Stimulated activated naive CD4-positive, alpha-beta T cell (primary cell): ENCODE results near the gene ABR.
"Not testable (repeated sequence)": the region's sequence is repeated elsewhere in the genome, so short reads cannot be mapped to it uniquely, and the experiment has no call there.

ENCODE experiments used
- DNase-seq, 6 experiments: peaks; one replicate each; lab custom pipeline; 2025; lab: John Stamatoyannopoulos, UW

Gene ABR

GRCh38 chr17:1095090-1095852, 84.5 kb downstream of the ABR start:
- no peak for DNase-seq

- DNase-seq = no peak
These were observed 85.2 kb downstream of the ABR start for GRCh38 chr17:1094591-1094990.

- DNase-seq = no peak
These were observed 87.9 kb downstream of the ABR start for GRCh38 chr17:1091900-1092299.

DNA sequence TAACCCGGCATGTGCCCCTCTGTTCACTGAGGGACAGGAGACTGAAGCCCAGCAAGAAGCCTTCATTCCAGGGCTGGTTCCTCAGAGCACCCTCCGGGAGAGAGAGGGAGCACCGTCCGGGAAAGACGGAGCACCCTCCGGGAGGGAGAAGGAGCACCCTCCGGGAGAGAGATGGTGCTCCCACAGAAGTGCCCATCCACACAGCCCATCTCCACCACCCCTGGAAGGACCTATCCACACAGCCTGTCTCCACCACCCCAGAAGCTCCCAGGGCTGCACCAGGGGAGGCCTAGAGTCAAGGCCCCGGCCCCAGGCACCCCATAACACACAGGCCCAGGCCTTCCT, 88.6 kb downstream of the ABR start:
- DNase-seq = no peak

DNA sequence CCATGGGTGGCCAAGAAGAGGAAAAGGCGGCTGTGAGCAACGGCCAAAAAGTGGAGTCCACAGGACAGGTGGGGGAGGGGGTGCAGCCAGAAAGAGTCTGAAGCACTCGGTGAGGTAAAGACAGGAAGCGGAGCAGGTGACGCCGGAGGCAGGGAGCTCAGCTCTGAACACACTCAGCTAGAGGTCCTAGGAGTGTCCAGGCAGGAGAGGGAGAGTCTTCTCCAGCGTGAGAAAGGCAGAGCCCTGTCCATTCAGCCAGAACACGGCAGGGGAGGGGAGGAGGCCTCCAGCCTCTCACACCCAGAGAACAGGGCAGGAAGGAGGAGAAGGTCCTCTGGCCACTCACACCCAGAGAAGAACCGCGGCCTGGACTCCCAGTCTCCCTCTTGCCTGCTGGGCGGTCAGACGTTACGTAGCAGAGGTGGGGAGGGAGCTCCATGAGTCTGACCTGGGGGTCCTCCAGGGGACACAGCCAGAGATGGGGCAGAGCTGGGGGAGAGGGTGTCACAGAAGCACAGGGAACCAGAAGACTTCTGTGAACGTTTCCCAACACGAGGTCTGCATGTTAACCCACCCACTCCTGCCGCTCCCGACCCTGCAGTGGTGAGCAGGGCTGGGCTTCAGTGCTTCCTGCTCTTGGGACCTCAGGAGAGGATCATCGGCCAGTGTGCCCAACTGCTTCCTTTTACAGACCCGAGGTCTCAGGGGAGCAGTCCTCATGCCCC, 89.2 kb downstream of the ABR start:
- no peak for DNase-seq

- no peak for DNase-seq
These were observed 89.9 kb downstream of the ABR start for GRCh38 chr17:1089915-1090314.

DNA sequence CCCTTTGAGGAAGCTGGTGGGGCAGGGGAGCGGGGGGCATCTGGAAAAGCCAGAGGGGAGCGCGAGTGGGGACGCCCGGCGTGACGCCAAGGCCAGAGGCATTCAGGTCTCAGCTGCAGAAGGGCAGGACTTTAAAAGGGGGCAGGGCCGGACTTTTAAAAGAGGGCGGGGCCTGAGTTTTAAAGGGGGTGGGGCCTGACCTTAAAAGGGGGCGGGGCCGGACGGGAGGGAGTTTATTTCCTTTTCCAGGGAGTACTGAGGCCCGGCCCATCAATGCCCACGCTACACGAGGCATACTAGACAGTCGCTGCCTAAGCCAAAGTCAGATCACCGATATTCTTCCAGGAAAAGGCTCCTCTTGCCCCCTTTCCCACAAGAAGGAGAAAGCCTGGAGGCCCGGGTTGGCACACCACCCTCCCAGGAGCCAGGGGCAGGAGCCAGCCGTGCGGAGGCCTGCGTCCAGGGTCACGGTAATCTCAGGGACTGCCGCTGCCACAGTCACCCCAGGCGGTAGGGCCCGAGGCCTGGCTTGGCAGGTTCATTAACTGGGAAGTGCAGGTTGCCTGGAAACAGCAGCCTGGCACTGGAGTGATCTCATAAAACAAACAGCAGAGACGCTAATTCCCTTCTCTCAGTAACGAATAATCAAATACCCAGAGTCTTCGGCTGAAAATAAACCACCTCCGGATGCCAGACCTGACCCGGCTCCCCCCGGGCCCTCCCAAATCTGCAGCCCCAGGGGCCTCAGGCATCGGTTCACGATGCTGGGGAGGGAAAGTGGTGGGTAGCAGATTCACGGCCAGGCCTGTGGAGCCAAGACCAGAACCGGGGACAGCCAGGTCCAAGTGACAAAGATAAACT, 92.2 kb downstream of the ABR start:
- peak in 1 of 6 experiments; percentile 6 for DNase-seq

GRCh38 chr17:1083451-1084187, 96.2 kb downstream of the ABR start:
- no peak for DNase-seq

- no peak for DNase-seq
These were observed 97.2 kb downstream of the ABR start for GRCh38 chr17:1082579-1082978.

DNA sequence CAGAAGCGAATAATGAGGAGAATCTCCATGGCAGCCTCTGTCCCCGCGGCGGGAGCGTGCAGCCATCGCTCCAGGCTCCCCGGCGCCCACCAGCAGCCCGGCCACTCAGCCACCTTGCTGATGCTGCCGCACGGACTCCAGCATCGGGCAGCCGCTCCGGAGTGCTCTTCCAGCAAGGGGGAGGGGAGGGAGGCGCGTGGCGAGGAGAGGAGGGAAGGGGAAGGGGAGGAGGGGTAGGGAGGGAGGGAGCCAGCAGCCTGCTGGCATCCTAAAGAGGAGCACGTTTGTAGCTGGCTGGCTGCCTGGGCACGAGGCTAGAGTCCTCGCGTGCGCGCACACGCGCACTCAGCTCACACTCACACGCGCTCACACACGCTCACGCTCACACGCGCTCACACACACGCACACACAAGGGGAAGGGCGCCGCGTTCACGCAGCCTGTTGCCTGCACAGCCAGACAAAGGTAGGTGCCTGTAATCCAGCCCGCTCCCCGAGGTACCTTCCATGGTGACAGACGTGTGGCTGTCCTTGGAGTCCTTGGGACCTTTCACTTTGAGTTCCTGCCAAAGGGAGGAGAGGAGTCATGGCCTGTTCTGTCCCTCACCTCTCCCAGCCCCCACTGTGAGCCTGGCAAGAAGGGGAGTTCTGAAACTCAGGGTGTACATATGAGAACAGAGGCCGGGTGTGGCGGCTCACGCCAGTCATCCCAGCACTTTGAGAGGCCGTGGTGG, 100.8 kb downstream of the ABR start:
- no peak for DNase-seq

DNA sequence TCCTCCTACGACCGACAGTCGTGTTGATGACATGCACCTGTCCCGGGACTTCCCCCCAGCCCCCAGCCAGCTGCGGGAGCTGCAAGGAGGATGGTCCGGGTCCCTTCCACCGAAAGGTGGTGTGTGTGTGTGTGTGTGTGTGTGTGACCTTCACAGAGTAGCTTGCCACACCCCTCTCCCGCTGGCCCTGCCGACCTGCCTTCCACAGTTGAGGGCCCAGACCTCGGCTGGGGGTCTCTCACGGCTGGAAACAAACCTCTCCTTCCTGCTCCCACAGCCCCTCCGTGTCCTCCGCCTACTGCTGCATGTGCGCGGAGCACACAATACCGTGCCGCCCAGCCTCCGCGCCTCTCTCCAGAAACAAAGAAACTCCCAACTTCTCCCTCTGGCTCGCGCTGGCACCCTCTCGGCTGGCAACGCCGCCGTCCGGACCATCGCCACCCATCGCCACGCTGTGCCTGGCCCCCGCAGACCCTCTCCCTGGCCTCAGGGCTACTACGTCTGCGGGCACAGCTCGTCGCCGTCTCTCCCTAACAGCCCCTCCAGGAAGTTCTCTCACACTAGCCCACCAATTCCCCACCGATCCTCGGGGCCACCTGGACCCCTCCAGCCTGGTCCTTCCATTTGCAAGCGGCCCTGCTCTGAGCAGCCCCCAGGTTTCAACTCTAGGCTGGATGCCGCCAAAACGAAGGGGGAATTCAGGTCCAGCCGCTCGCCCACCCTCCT, 101.6 kb downstream of the ABR start:
- no peak for DNase-seq

DNA sequence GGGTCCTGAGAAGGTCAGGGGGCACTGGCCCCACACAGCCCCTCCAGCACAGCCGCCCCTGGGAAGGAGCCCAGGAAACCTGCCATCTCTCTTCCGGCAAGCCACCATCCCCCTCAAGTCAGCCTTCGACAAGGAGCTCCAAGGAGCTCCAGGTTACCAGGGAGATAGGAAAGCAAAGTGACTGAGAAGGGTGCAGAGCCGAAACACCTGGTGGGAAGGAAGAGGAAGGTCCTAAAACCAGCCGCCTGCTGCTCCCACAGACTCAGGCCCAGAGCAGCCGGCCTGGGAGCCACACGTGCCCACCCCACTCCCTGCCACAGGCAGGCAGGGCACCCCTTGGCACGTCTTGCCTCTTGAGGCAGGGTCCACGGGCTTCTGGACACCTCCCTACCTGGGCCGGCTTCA, 102.2 kb downstream of the ABR start:
- DNase-seq = no peak

DNA sequence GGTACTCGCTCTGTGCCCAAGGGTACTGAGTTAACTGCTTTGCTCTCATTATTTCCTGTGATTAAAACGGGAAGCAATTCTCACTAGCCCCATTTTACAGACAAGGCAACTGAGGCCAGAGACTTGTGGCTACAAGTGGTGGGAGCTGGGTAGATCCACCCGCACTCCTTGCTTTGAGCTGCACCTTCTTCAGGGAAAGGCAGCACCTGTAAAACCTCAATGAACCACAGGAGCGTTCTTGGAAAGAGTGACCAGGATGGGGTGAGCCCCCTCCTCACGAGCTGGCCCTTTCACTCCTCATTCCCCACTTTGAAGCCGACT, 102.8 kb downstream of the ABR start:
- no peak for DNase-seq

DNA sequence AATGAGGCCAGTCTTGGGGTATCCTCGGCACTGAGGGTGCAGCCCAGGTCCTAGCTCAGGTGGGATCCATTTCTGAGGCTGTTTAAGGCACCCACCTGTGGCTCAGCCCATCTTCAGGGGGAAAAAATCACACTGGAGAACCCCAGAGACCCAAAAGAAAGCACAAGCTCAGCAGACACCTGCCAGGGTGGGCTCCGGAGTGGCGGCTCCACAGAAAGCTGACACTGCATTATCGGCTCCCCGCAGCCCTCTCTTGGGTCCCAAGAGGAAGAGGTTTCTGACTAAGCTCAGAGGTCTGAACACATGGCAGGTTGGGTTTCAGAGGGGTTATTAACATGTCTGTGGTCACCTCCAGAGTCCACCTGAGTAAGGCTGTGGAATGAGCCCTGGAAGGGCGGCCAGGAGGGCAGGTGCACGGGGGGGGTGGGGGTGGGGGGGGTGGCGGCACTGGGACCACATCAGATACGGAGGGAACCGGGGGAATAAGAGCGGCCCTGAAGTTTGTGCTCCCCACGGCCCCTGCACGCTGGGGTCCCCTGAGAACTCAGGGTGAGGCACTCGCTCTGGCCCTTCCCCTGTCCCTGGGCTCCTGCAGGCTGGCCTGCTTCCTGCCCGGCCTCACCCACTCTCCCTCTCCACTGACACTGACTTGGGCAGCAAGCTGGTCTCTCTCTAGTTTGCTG, 103.3 kb downstream of the ABR start:
- no peak for DNase-seq

- DNase-seq = no peak
These were observed 104.7 kb downstream of the ABR start for GRCh38 chr17:1074886-1075605.

DNA sequence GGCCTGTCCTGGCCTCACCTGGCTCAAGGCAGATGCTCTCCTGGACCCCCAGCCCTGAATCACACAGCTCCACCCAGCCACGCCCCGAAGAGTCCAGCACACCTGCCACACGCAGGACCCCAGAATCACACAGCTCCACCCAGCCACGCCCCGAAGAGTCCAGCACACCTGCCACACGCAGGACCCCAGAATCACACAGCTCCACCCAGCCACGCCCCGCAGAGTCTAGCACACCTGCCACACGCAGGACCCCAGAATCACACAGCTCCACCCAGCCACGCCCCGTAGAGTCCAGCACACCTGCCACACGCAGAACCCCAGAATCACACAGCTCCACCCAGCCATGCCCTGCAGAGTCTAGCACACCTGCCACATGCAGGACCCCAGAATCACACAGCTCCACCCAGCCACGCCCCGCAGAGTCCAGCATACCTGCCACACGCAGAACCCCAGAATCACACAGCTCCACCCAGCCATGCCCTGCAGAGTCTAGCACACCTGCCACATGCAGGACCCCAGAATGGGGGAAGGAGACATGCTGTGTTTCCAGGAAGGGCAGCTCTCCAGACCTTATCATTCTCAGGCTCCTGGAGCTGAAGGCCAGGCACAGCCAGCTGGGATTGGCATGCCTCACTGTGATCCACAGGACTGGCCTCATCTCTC, 105.7 kb downstream of the ABR start:
- DNase-seq = not testable (repeated sequence)

GRCh38 chr17:1073241-1073962, 106.4 kb downstream of the ABR start:
- no peak for DNase-seq

DNA sequence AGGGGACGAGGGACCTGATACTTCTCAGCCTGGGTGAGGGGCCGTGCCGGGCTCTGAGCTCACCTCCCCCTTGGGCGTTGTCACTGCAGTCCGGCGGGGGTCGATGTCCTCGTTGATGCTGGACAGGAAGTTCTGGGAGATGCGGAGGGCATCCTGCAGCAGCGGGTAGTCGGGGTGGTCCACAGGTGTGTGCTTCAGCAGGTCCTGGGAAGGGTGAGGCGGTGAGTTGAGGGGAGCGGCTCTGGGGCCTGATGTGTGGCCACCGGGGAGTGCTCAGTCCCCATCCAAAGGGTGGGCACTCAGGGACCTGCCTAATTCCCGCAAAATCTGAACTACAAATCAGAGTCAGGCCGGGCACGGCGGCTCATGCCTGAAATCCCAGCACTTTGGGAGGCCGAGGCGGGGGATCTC, 107.2 kb downstream of the ABR start:
- DNase-seq = no peak
